Germinal center (tissue), 1 donor: ENCODE data around the gene ANKRD53.

Experiments used
- DNase-seq: peaks from one replicate; pipeline ENCODE4 v3.0.0; 2012; ENCODE audit warnings: mixed read lengths, low spot score

The ANKRD53 gene

GRCh38 chr2:70944111-70944690, 34.2 kb upstream of the ANKRD53 start:
- DNase-seq = no peak

- DNase-seq = peak; percentile 37
These were observed 31.5 kb upstream of the ANKRD53 start for GRCh38 chr2:70946832-70947442.

- DNase-seq = no peak
These were observed 30.8 kb upstream of the ANKRD53 start for GRCh38 chr2:70947556-70948184.

- DNase-seq = peak; percentile 82
These were observed 30.0 kb upstream of the ANKRD53 start for GRCh38 chr2:70948337-70949003.

- DNase-seq = no peak
These were observed 29.3 kb upstream of the ANKRD53 start for GRCh38 chr2:70949086-70949485.

GRCh38 chr2:70954886-70955285, 23.5 kb upstream of the ANKRD53 start:
- no peak for DNase-seq

- DNase-seq = no peak
These were observed 22.3 kb upstream of the ANKRD53 start for GRCh38 chr2:70956141-70956540.

- no peak for DNase-seq
These were observed 20.6 kb upstream of the ANKRD53 start for GRCh38 chr2:70957798-70958197.

GRCh38 chr2:70958759-70959158, 19.7 kb upstream of the ANKRD53 start:
- no peak for DNase-seq

GRCh38 chr2:70959271-70959761, 19.1 kb upstream of the ANKRD53 start:
- no peak for DNase-seq

GRCh38 chr2:70959851-70960832, 18.3 kb upstream of the ANKRD53 start:
- no peak for DNase-seq

GRCh38 chr2:70960833-70961647, 17.4 kb upstream of the ANKRD53 start:
- no peak for DNase-seq

GRCh38 chr2:70961648-70961994, 16.8 kb upstream of the ANKRD53 start:
- no peak for DNase-seq

GRCh38 chr2:70962211-70962884, 16.1 kb upstream of the ANKRD53 start:
- no peak for DNase-seq

- DNase-seq = no peak
These were observed 15.2 kb upstream of the ANKRD53 start for GRCh38 chr2:70962885-70963878.

GRCh38 chr2:70964133-70964532, 14.3 kb upstream of the ANKRD53 start:
- DNase-seq = no peak

GRCh38 chr2:70964596-70965386, 13.6 kb upstream of the ANKRD53 start:
- peak; percentile 78 for DNase-seq

- no peak for DNase-seq
These were observed 12.9 kb upstream of the ANKRD53 start for GRCh38 chr2:70965506-70965905.
